Brain microvascular endothelial cell (primary cell): ENCODE data around the gene LCNL1.

Experiments
- DNase-seq: peaks from one replicate; pipeline ENCODE4 v3.0.0-alpha.2; 2020
- H3K27ac ChIP-seq: fragments of 250-450 bp; sonication (Bioruptor Pico); 2 replicates; pipeline ENCODE4 v1.5.1; 2020; ENCODE audit warnings: mild to moderate bottlenecking, moderate library complexity
- H3K27me3 ChIP-seq: fragments of 250-450 bp; sonication (Bioruptor Pico); replicated peaks from 2 replicates; pipeline ENCODE4 v1.5.1; 2020; ENCODE audit warnings: mild to moderate bottlenecking
- H3K36me3 ChIP-seq: fragments of 250-450 bp; sonication (Bioruptor Pico); replicated peaks from 2 replicates; pipeline ENCODE4 v1.5.1; 2020; ENCODE audit warnings: mild to moderate bottlenecking
- H3K4me3 ChIP-seq: 2 replicates; pipeline ENCODE4 v1.5.1; 2011; ENCODE audit warnings: low read depth, mild to moderate bottlenecking, control low read depth, low read length, moderate library complexity
- CTCF ChIP-seq: IDR thresholded peaks from 2 replicates; pipeline ENCODE4 v1.5.1; 2011; ENCODE audit warnings: low read depth, mild to moderate bottlenecking, moderate library complexity, low read length, control low read depth, inconsistent platforms; ENCODE audit errors: missing control alignments
- in situ Hi-C: cut with HindIII; loops from 2 replicates; pipeline ENCODE4 v1.10.0; 2017; ENCODE audit warnings: low sequenced_read_pairs, low pct_ligation_motif_present

Gene LCNL1

GRCh38 chr9:137013571-137013940 is 30.8 kb downstream of the LCNL1 start:
- TF ChIP-seq CTCF = no peak

GRCh38 chr9:137014166-137014565 is 31.4 kb downstream of the LCNL1 start:
- H3K27ac ChIP-seq = no peak overlapping the region
- no peak for TF ChIP-seq CTCF
- no peak for DNase-seq
- no peaks in the 10 kb centered on the region for H3K27me3 ChIP-seq
- peaks cover 25% of the 10 kb centered on the region for H3K36me3 ChIP-seq
- in situ Hi-C loops = no loop called here
- no peak overlapping the region for H3K4me3 ChIP-seq

More at GRCh38 chr9:137013571-137013940, 30.8 kb downstream of the LCNL1 start:
- H3K27ac ChIP-seq = no peak overlapping the region
- no peak for DNase-seq
- H3K27me3 ChIP-seq = no peaks in the 10 kb centered on the region
- H3K36me3 ChIP-seq = peaks cover 23% of the 10 kb centered on the region
- H3K4me3 ChIP-seq = no peak overlapping the region
- in situ Hi-C loops = no loop called here

- in situ Hi-C loops = no loop called here
- Histone ChIP-seq H3K4me3 (no peak overlapping the region), H3K27me3 (no peaks in the 10 kb centered on the region), H3K27ac (no peak overlapping the region), H3K36me3 (peaks cover 25% of the 10 kb centered on the region)
- no peak for TF ChIP-seq CTCF
- DNase-seq = no peak
Measured at GRCh38 chr9:137014776-137015539, 32.2 kb downstream of the LCNL1 start.

GRCh38 chr9:137015540-137015930 is 32.7 kb downstream of the LCNL1 start:
- no peaks in the 10 kb centered on the region for H3K27me3 ChIP-seq
- TF ChIP-seq CTCF = no peak
- peaks cover 25% of the 10 kb centered on the region for H3K36me3 ChIP-seq
- no peak for DNase-seq
- H3K4me3 ChIP-seq = no peak overlapping the region
- no peak overlapping the region for H3K27ac ChIP-seq
- in situ Hi-C loops = no loop called here

GRCh38 chr9:137015976-137016375 is 33.2 kb downstream of the LCNL1 start:
- H3K4me3 ChIP-seq = no peak overlapping the region
- H3K27me3 ChIP-seq = no peaks in the 10 kb centered on the region
- H3K27ac ChIP-seq = no peak overlapping the region
- TF ChIP-seq CTCF = no peak
- peaks cover 25% of the 10 kb centered on the region for H3K36me3 ChIP-seq
- in situ Hi-C loops = no loop called here
- no peak for DNase-seq

GRCh38 chr9:137016436-137016835 is 33.6 kb downstream of the LCNL1 start:
- Histone ChIP-seq H3K27ac (no peak overlapping the region), H3K27me3 (no peaks in the 10 kb centered on the region), H3K4me3 (no peak overlapping the region), H3K36me3 (peaks cover 25% of the 10 kb centered on the region)
- TF ChIP-seq CTCF = no peak
- in situ Hi-C loops = no loop called here
- DNase-seq = no peak
